Measurements from ENCODE around the gene EHD3.

- TF ChIP-seq, protein P1, sequence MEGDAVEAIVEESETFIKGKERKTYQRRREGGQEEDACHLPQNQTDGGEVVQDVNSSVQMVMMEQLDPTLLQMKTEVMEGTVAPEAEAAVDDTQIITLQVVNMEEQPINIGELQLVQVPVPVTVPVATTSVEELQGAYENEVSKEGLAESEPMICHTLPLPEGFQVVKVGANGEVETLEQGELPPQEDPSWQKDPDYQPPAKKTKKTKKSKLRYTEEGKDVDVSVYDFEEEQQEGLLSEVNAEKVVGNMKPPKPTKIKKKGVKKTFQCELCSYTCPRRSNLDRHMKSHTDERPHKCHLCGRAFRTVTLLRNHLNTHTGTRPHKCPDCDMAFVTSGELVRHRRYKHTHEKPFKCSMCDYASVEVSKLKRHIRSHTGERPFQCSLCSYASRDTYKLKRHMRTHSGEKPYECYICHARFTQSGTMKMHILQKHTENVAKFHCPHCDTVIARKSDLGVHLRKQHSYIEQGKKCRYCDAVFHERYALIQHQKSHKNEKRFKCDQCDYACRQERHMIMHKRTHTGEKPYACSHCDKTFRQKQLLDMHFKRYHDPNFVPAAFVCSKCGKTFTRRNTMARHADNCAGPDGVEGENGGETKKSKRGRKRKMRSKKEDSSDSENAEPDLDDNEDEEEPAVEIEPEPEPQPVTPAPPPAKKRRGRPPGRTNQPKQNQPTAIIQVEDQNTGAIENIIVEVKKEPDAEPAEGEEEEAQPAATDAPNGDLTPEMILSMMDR (IDR thresholded peaks at IDR 0.05 in 8 of 11, conservative IDR thresholded peaks at IDR 0.05 in 3 of 11), result no peak
- no peak for TF ChIP-seq POLR2AphosphoS5 (IDR thresholded peaks at IDR 0.05)
- no peak for TF ChIP-seq POLR2A (IDR thresholded peaks at IDR 0.05)
These were observed 17.2 kb upstream of the EHD3 start for GRCh38 chr2:31216734-31217133.

All from spleen (tissue), 7 donors.